GM18873 (cell line): ENCODE results near the gene CKB.

ENCODE experiments used
- ATAC-seq: cut with Tn5 transposase; IDR thresholded peaks from one replicate; pipeline ENCODE4 v1.9.1; 2021; ENCODE audit warnings: mild to moderate bottlenecking, moderate library complexity, moderate number of reproducible peaks; ENCODE audit not compliant: unreplicated experiment, low FRiP score

The CKB gene

DNA sequence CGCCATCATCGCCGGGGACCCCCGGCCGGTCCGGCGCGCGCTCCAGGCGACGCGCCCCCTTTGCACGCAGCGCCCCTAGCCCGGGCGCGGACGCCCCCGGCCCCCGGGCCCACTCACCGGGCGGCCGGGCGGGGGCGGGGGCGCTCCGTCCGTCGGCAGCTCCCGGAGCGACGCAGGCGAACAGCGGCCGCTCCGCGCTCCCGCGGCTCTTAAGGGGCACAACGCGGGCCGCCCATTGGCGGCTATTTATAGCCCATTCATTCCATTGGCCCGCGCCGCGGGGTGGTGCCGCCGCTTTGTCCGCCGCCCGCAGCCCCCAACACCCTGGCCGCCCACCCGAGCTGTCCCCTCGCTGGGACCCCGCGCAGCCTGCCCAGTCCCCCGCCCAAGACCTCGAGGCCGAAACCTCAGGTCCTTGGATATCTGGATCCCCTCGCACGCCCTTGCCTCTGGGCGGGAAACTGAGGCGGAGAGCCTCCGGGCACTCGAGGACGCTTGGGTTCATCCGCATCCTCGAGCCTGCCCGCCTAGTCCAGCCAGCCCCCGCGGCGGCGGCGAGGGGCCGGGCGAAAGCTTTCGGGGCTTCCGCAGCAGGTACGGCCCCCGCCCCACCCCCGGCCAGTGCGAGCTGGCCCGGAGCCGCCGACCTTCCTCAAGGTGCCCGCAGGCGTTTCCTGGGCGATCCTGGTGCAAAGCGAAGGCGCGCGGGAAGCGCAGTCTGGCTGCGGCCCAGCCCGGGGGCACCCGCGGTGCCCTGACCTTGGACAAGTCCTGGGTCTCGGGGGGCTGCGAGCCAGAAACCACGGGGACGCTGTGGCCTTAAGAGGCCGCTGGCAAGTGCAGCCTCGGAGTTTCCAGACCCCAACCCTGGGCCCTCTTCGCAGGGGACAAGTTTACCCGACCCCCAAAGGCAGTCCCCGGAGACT lies at the start of gene CKB:
Gene CKB, minus strand, starts transcription at position 182 of the 926 bp plus-strand sequence. CDS start 337 bp downstream, outside the sequence.
- ATAC-seq, result no peak

DNA sequence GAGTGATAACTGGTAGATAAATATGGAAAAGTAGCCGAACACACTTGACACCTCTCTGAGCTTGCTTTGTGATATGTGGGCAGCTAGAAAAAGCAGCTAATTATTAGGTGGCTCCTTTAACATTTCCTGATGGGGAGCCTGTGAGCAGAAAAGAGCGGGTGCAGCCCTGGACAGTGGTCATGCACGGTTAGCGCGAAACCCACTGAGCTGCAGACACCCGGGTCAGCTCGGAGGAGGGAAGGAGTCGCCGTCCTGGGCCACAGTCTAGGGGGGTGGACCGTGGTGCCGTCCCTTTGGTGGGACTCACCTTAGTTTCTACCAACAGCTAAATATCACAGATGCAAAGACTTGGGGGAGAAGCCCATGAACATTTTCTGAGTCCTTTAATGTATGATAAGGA lies 46.8 kb upstream of the CKB start:
- ATAC-seq, result no peak

DNA sequence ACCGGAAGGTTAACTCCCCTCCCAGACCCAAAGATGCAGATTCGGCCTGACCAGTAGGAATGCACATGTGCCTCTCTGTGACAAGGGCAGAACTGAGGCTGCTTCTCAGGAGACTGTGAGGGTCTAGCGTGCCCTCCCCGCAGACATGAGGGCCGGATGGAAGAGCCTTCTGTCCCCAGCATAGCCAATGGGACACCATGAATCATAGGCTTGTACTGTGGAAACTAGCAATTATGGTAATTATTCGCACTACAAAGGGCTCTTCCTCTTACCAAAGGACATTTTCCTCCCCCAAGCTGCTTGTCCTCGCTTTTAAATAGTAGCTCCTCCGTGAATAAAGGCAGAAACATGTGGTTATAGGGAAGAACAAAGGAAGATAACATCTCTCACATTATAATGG lies 46.3 kb upstream of the CKB start:
- ATAC-seq, result no peak

DNA sequence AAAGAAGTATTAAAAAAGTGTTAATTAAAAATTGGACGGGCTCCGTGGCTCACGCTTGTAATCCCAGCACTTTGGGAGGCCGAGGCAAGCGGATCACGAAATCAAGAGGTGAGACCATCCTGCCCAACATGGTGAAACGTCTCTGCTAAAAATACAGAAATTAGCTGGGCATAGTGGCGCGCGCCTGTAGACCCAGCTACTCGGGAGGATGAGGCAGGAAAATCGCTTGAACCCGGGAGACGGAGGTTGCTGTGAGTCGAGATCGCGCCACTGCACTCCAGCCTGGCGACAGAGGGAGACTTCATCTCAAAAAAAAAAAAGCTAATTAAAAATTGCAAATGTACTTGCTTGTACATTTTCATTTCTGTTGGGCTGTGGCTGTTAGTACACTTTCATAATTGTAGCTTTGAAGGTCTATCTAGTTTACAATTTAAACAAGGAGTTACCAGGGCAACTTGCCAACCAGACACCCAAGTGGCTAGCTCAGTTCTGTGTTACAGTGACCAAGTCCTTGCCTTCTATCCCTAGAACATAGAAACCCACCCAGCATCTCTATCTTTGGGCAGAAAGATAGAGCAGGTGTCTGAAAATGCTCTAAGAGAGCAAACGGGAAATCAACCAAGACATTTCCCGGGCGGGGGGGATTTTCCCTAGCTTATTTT lies 41.3 kb upstream of the CKB start:
- no peak for ATAC-seq

DNA sequence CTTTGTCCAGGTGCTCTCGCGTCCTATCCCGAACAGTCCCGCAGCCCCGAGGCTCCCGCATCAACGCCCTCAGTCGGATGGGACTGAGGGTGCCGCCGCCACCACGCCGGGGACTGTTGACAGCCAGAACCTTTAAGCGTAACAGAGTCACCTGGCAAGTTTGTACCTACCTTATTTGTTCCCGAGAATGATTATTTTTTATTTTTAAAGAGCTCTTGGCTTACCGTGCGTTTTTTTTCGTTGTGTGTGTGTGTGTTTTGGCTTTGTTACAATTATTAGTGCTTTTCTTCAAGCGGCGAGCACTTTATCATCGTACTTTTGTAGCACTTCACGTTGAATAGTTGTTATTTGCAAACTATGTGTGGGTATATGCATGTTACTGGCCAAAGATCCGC lies 40.6 kb upstream of the CKB start:
- ATAC-seq, result no peak

- peak; percentile 57 for ATAC-seq
Measured at GRCh38 chr14:103562429-103563225, 40.0 kb upstream of the CKB start, which contains the start of the genes BAG5 and COA8. Gene BAG5 (minus strand): TSS chr14:103562657. CDS start chr14:103561164, 1,493 bp downstream. Gene COA8 (plus strand): TSS chr14:103562960. CDS start chr14:103563002, 42 bp downstream.

DNA sequence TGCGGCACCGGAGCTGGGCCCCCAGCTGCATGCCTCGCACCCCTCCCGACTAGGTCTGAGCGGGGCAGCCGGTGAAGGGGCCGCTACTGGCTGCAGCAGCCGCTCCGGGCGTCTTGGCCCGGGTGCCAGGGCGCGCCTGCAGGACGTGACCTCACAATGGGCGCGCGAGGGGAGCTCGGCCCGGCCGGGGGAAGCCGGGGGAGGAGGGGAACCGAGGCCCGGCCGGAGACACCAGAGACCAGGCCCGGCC lies 39.5 kb upstream of the CKB start:
- peak; percentile 4 for ATAC-seq

DNA sequence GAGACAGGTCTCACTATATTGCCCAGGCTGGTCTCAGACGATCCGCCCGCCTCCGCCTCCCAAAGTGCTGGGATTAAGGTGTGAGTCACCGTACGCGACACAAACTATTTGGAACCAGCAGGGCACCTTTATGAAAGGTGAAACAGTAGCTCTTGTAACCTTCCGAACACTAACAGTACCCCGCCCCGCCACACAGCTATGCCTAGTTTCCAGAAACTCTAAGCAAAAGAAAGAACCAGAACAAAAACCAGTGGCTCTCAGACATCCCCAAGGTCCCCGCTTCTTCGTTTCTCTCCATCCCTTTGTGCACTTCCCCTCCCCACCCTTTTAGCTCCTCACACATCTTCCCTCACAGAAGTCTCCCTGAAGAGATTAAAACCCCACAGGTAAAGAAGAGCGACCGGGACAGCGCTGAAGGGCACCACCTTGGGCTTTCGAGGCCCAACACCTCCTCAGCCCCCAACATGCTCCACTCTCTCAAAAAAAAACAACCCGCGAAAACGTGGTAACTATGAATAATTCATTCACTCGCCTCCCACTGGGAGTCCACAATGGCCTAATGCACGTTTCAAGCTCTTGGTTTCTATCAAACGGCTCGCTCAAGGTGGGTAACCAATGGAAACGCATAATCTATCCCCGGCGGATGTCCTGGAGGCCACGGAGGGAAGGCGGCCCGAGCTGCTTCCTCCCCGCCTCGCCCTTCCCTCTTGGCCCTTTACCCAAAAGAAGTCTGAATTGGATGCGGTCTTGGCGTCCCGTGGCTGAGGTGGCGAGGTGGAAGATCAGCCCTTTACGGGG lies 39.0 kb upstream of the CKB start:
- ATAC-seq, result peak; percentile 10

GRCh38 chr14:103560691-103561090 lies 38.1 kb upstream of the CKB start:
- ATAC-seq, result no peak

- no peak for ATAC-seq
Measured at GRCh38 chr14:103559766-103560165, 37.1 kb upstream of the CKB start.

- ATAC-seq, result no peak
Measured at GRCh38 chr14:103558071-103558882, 35.6 kb upstream of the CKB start.

DNA sequence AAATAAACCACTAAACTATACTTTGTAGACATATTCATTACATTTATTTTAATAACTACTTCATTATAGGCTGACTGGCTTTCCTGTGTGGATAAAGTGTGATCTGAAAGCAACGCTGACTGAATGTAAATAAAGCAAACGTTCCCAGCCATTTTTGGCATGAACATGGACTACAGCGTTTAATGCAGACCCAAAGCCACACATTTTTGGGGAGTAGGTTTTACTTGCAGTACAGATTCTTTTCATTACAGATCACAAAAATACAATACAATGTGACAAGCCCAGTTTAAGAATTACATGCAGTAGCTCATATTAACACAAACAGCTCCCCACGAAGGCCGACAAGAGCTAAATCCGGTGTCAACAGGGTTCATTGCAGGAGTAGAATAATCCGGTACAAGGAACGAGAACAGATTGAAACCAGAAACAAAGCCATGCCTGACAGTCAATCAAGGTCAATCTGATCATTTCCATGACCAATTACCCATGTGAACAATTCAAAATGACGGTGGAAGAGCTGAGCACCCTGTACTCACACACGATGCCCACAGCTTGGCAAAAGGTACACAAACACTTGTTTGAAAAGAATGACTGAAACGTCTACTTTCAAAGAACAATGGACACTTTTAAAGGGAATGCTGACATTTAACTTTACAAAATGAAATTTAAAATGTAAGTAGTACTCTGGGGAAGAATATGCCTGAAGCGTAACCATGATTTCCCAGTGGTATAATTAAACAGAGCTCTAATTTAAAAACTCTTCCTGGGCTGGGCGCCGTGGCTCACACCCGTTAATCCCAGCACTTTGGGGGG lies 34.5 kb upstream of the CKB start:
- ATAC-seq, result no peak

DNA sequence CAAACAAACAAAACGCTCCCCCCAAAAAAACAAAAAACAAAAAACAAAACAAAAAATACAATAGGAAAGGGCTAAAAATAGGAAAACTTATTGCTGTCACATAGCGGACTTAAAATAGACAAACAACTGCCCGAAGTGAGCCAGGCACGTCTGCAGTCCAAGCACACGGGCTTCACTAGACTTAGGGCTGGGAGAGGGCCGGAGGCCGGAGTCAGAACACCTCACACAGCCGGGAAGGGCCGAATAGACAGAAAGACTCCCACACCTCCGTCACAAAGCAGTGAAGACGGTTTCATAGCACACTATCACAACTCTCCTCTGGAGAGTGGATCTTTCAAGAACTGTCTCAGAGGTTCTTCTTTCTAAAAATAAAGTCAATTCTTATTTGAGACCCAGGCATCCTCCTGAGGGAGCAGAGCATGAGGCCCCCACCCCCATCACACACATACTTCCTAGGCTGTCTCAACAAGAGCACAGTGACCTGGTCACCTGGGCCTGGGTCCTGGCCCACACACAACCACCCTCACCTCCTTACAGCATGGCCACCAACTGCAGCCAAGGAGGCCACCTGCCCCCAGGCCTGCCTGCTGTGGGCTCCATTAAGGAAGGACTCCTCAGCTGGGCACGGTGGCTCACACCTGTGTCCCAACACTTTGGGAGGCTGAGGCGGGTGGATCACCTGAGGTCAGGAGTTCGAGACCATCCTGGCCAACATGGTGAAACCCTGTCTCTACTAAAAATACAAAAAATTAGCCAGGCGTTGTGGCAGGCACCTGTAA lies 33.1 kb upstream of the CKB start:
- ATAC-seq, result no peak

DNA sequence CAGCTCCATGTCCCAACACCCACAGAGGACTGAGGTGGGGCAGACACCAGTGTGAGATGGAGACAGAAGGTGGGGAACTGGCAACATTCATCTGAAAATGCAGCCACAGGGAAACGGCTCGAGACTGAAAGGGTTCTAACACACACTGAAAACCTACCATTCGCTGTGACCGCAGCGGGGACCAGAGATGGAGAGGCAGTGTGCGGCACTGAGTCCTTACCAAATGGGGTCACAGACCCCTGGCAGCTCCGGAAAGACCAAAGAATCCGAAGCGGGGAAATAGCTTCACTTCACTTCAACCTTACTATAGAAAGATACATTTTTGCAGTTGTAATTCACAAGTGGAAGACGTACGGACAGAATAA lies 30.2 kb upstream of the CKB start:
- no peak for ATAC-seq

GRCh38 chr14:103552011-103552845 lies 29.6 kb upstream of the CKB start:
- no peak for ATAC-seq

DNA sequence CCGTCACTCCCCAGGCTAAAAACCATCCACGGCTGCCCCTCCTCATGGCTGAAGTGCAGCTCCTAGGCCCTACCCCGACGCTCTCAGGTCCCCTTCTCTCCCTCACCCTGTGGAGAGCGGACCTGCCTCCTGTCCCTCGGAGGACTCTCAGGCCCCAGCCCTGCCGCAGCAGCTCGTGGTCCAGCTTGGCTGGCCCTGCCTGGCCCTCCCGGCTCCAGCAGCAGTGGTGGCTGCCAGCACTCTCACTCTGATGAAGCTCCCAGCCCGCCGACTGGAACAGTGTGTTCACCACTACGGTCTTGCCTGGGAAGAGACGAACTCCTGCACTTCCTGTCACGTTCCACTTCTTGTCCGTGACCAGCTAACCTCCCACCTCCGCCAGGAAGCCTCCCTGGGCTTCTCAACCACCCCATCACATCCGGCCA lies 28.7 kb upstream of the CKB start:
- ATAC-seq, result no peak
